Fibroblast of lung (primary cell): ENCODE results near the gene FANCM. TPM values are rescaled to one million over a fixed set of nuclear protein-coding genes. Genes with fewer than 3 reads are reported as not detected.

Experiments used
- DNase-seq, 2 donors: peaks; one replicate each; pipeline versions ENCODE4 v3.0.0 to v3.0.0-alpha.2; 2010; ENCODE audit warnings: low read depth in 2 of 2
- H2AFZ ChIP-seq: 2 replicates; pipeline ENCODE4 v1.5.1; 2012; ENCODE audit warnings: low read length, control low read depth, inconsistent platforms
- H3K27ac ChIP-seq: 2 replicates; pipeline ENCODE4 v1.5.1; 2011; ENCODE audit warnings: low read length, control low read depth; ENCODE audit not compliant: insufficient read depth
- H3K27me3 ChIP-seq: 2 replicates; pipeline ENCODE4 v1.5.1; 2011; ENCODE audit warnings: mild to moderate bottlenecking, low read length; ENCODE audit not compliant: control insufficient read depth, insufficient read depth
- H3K36me3 ChIP-seq: 2 replicates; pipeline ENCODE4 v1.5.1; 2011; ENCODE audit warnings: low read length; ENCODE audit not compliant: control insufficient read depth, insufficient read depth
- H3K4me1 ChIP-seq: 2 replicates; pipeline ENCODE4 v1.5.1; 2011; ENCODE audit warnings: low read length; ENCODE audit not compliant: control insufficient read depth, insufficient read depth; ENCODE audit errors: extremely low read depth
- H3K4me2 ChIP-seq: 2 replicates; pipeline ENCODE4 v1.5.1; 2011; ENCODE audit warnings: low read length, control low read depth; ENCODE audit not compliant: insufficient read depth; ENCODE audit errors: extremely low read depth
- H3K4me3 ChIP-seq, 4 experiments: fragments of 200-600 bp in 1 of 4; sonication (generic) in 1 of 4; replicated peaks in 1 of 4; 2 replicates each; pipeline ENCODE4 v1.5.1; 2011 to 2016; ENCODE audit warnings: low read length in 4 of 4, low read depth in 3 of 4, mild to moderate bottlenecking in 3 of 4, control low read depth in 2 of 4, inconsistent platforms in 1 of 4, mixed read lengths in 1 of 4; ENCODE audit not compliant: insufficient read depth in 1 of 4; ENCODE audit errors: control extremely low read depth in 1 of 4
- H3K79me2 ChIP-seq: 2 replicates; pipeline ENCODE4 v1.5.1; 2012; ENCODE audit warnings: mild to moderate bottlenecking, low read length, inconsistent platforms; ENCODE audit not compliant: control insufficient read depth, insufficient read depth
- H3K9ac ChIP-seq: 2 replicates; pipeline ENCODE4 v1.5.1; 2011; ENCODE audit warnings: mild to moderate bottlenecking, low read length, control low read depth; ENCODE audit not compliant: insufficient read depth
- H3K9me3 ChIP-seq: 2 replicates; pipeline ENCODE4 v1.5.1; 2012; ENCODE audit warnings: low read depth, low read length; ENCODE audit not compliant: control insufficient read depth, insufficient read depth
- H4K20me1 ChIP-seq: 2 replicates; pipeline ENCODE4 v1.5.1; 2011; ENCODE audit warnings: low read length; ENCODE audit not compliant: control insufficient read depth, insufficient read depth; ENCODE audit errors: extremely low read depth
- CTCF ChIP-seq, 2 donors: IDR thresholded peaks in 1 of 2; conservative IDR thresholded peaks in 1 of 2; 1 replicate in 1 of 2; 2 replicates in 1 of 2; pipeline ENCODE4 v1.5.1; 2011 to 2012; ENCODE audit warnings: low read length in 2 of 2, control low read depth in 1 of 2, inconsistent platforms in 1 of 2, low read depth in 1 of 2, mild to moderate bottlenecking in 1 of 2
- EZH2 ChIP-seq: IDR thresholded peaks from 2 replicates; pipeline ENCODE4 v1.5.1; 2012; ENCODE audit warnings: low read length, control low read depth, mild to moderate bottlenecking; ENCODE audit errors: missing control alignments
- polyA plus RNA-seq, 2 donors: library from polyadenylated mRNA; depleted of rRNA in 1 of 2; stranded (reverse) in 1 of 2; unstranded in 1 of 2; fragments of >200 nt; gene quantifications; 2 replicates each; pipeline ENCODE4 v1.2.1, GENCODE V29; 2011 to 2012; ENCODE audit warnings: missing spikeins in 1 of 2
- total RNA-seq: library from RNA; depleted of rRNA; stranded (reverse); fragments of >200 nt; gene quantifications from 2 replicates; pipeline ENCODE4 v1.2.1, GENCODE V29; 2014

The FANCM gene
- total and polyA plus RNA-seq, 2 donors (not counting 1 experiment from before 2014, with no cell fraction given): 2.2 to 4.3 TPM

GRCh38 chr14:45185100-45185814 is 49.5 kb downstream of the FANCM start:
- no peaks in the 10 kb centered on the region for H3K79me2 ChIP-seq
- H3K27ac ChIP-seq: no peak overlapping the region
- H2AFZ ChIP-seq: no peak overlapping the region
- TF ChIP-seq EZH2 (no peak), CTCF (conservative IDR thresholded peaks at IDR 0.05 in 1 of 2, IDR thresholded peaks at IDR 0.05 in 1 of 2; ENCODE audit: low read depth in 1 of 2, low read length in 2 of 2) (no peak)
- no peak overlapping the region for H3K4me3 ChIP-seq
- H3K9me3 ChIP-seq: no peaks in the 10 kb centered on the region
- H3K4me2 ChIP-seq: no peak overlapping the region
- no peak overlapping the region for H3K9ac ChIP-seq
- no peaks in the 10 kb centered on the region for H3K36me3 ChIP-seq
- H3K4me1 ChIP-seq: no peaks in the 10 kb centered on the region
- H3K27me3 ChIP-seq: no peaks in the 10 kb centered on the region
- H4K20me1 ChIP-seq: no peaks in the 10 kb centered on the region
- DNase-seq: peak; percentile 21 to 39

- Histone ChIP-seq H2AFZ (no peak overlapping the region), H3K4me3 (no peak overlapping the region), H3K79me2 (no peaks in the 10 kb centered on the region), H3K9me3 (no peaks in the 10 kb centered on the region), H3K36me3 (no peaks in the 10 kb centered on the region), H3K27me3 (no peaks in the 10 kb centered on the region), H3K9ac (no peak overlapping the region), H3K4me2 (no peak overlapping the region), H4K20me1 (no peaks in the 10 kb centered on the region), H3K4me1 (peaks cover 2% of the 10 kb centered on the region), H3K27ac (no peak overlapping the region)
- DNase-seq: no peak
- TF ChIP-seq EZH2: no peak
- no peak for TF ChIP-seq CTCF (conservative IDR thresholded peaks at IDR 0.05 in 1 of 2, IDR thresholded peaks at IDR 0.05 in 1 of 2; ENCODE audit: low read depth in 1 of 2, low read length in 2 of 2)
Measured at GRCh38 chr14:45194964-45195363, 59.2 kb downstream of the FANCM start.

GRCh38 chr14:45198551-45198950 is 62.8 kb downstream of the FANCM start:
- H3K36me3 ChIP-seq: no peaks in the 10 kb centered on the region
- H3K9me3 ChIP-seq: no peaks in the 10 kb centered on the region
- peak; percentile 22 to 96 for DNase-seq
- H2AFZ ChIP-seq: no peak overlapping the region
- TF ChIP-seq CTCF (conservative IDR thresholded peaks at IDR 0.05 in 1 of 2, IDR thresholded peaks at IDR 0.05 in 1 of 2; ENCODE audit: low read depth in 1 of 2, low read length in 2 of 2): no peak
- no peak for TF ChIP-seq EZH2
- no peak overlapping the region for H3K9ac ChIP-seq
- no peak overlapping the region for H3K27ac ChIP-seq
- no peak overlapping the region for H3K4me2 ChIP-seq
- no peaks in the 10 kb centered on the region for H4K20me1 ChIP-seq
- H3K4me3 ChIP-seq: no peak overlapping the region
- H3K27me3 ChIP-seq: no peaks in the 10 kb centered on the region
- H3K4me1 ChIP-seq: peaks cover 2% of the 10 kb centered on the region
- no peaks in the 10 kb centered on the region for H3K79me2 ChIP-seq
